ENCODE data around the gene RIOX2.

Gene RIOX2

GRCh38 chr3:97990624-97991292 is 18.5 kb upstream of the RIOX2 start:
- DNase-seq (ENCODE audit: low read depth in 3 of 3, low spot score in 1 of 3) = no peak

DNA sequence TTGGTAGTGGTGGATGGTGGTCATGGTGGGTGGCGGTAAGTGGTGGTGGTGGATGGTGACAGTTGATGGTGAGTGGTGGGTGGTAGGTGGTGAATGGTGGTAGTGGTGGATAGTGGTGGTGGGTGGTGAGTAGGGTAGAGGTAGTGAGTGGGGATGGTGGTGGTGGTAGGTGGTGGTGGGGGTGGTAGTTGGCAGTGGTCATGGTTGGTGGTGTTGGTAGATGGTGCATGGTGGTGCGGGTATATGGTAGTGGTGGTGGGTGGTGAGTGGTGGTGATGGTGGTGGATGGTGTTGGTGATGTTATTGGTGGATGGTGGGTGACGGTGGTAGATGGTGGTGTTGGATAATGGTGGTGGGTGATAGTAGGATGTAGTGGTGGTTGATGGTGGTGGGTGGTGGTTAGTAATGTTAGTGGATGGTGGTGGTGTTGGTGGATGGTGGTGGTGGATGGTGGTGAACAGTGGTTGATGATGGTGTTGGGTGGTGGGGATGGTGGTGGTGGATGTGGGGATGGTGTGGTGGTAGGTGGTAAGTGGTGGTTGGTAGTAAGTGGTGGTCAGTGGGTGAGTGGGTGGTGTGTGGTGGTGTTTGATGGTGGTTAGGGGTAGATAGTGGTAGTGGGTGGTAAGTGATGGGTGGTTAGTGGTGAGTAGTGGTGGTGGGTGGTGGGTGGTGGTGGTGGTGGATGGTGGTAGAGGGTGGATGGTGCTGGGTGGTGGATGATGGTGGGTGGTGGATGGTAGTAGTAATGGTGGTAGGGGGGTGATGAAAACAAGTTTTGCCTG is 16.7 kb upstream of the RIOX2 start:
- no peak for DNase-seq (ENCODE audit: low read depth in 3 of 3, low spot score in 1 of 3)

DNA sequence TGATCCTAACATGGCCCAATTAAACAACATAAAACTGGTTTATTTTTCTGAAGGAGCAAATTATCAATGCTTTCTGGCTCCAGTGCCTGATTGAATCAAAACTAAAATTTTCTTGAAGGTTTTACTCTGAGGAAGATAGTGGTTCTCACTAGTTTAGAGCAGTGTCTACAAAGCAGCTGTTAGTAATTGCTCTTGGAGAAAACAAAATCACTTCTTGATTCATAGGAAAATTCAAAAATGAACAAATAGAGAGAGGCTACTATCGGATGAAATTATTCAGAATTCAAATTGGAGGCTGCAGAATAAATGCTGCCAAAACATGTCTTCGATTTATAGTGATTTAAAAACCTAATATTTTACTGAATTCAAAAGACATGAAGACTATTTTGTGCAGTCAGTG is 15.1 kb upstream of the RIOX2 start:
- DNase-seq (ENCODE audit: low read depth in 3 of 3, low spot score in 1 of 3) = no peak

DNA sequence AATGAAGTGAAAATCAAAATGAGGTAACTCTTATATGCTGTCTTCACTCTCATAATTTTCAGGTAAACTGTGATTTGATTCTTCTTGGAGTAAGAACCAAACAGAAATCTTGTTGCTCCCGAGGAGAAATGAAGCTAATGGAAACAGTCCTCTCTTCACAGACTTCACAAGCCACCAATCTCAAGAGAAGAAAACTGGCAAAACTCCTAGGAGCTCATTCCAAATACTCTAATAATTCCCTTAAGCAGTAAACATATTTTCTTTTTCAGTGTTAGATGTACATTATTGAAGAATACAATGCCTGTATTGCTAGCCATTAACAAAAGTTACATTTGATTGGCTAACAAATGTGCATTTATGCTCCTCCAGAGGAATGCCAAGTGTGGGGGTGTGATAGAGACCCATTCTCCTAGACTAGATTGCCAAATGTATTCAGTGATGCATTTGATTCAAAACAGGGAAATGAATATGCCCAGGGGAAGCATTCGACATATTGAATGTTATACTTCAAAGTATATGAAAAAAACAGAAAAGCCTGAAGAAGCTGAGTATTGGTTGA is 11.8 kb upstream of the RIOX2 start:
- no peak for DNase-seq (ENCODE audit: low read depth in 3 of 3, low spot score in 1 of 3)

DNA sequence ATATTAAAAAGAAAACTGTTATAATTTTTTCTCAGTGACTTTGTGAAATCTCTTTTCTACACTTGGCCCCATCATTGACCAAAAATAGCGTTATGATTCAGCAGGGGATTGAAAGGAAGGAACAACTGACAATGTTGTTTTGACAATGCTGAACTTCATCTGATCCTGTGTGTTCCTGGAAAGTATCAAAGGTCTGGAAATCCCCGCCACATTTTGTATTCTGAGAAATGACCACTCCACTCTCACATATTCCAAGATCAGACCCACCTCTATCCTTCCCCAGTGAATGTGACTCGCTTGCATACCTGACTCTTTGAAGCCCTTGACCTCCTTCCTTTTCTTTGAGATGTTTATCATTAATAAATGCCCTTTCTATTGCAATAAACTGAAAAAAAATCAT is 9.7 kb upstream of the RIOX2 start:
- DNase-seq (ENCODE audit: low read depth in 3 of 3, low spot score in 1 of 3) = no peak

GRCh38 chr3:97979610-97980009 is 7.4 kb upstream of the RIOX2 start:
- DNase-seq (ENCODE audit: low read depth in 3 of 3, low spot score in 1 of 3) = no peak

DNA sequence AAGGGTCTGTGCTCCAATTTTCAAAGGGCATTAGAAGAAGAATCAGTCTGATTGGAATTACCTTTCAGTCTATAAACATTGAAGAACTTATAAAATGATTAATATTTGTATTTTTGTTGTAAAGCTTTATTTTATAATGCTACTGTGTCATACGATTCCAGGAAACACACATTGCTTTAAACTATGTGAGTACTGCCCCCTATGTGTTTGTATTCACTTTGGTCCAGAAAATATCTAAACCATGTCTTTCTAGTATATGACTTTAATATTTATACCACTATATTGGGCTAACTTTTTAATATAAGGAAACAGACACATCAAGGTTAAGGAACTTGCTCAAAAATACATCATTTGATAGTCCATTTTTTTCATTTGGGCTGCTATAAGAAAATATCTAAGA is 3.2 kb upstream of the RIOX2 start:
- no peak for DNase-seq (ENCODE audit: low read depth in 3 of 3, low spot score in 1 of 3)

- DNase-seq (ENCODE audit: low read depth in 3 of 3, low spot score in 1 of 3) = no peak
Observed at GRCh38 chr3:97974996-97975395, 2.8 kb upstream of the RIOX2 start.

- no peak for DNase-seq (ENCODE audit: low read depth in 3 of 3, low spot score in 1 of 3)
Observed at GRCh38 chr3:97972976-97973375, 745 bp upstream of the RIOX2 start.

DNA sequence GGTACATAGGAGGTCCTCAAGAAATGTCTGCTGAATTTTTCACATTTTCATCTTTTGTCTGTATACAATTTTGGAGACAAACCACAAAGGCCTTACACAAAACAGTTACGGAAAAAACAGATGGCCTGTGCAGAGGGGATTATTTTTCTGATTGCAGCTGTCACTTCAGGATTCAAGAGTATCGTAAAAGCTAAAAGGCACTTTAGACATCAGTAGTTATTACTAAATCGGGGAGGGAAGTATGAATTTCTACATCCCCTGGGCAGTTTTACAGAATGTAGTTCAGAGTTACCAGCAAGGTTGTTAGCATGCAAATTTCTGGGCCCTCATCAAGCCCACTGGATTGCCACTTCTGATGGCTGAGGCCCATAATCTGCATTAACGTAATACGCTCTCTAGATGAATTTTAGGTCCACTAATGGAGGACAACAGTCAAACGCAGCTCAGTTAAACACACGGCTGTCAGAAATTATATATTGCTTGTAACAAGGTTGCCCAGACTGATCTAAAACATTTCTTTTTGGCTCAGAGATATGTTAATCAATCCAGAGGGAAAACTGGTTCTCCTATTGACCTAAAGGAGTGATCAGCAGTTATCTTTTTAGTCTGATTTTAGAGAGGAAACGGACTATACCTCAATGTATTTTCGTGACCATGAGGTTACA is 1.1 kb downstream of the RIOX2 start:
- no peak for DNase-seq (ENCODE audit: low read depth in 3 of 3, low spot score in 1 of 3)

DNA sequence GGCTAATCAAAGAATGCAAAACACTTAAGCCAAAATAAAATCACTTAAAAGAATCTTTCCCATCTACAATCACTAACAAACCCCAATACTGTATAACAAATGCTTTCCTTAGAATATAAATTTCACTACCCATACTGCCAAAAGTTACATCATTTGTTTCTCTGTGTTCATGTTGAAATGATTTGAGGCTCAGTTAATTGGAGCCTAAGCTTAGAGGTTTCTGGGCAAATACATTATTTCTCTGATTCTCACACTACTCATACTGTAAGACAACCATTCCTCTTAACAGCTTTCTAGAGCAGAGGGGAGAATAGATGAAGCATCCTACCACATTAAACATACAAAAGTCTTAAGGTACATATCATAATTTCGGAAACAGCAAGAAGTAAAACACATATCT is 2.1 kb downstream of the RIOX2 start:
- no peak for DNase-seq (ENCODE audit: low read depth in 3 of 3, low spot score in 1 of 3)

GRCh38 chr3:97969541-97969940 is 2.7 kb downstream of the RIOX2 start:
- DNase-seq (ENCODE audit: low read depth in 3 of 3, low spot score in 1 of 3) = no peak

- DNase-seq (ENCODE audit: low read depth in 3 of 3, low spot score in 1 of 3) = no peak
Observed at GRCh38 chr3:97968376-97968775, 3.9 kb downstream of the RIOX2 start.

DNA sequence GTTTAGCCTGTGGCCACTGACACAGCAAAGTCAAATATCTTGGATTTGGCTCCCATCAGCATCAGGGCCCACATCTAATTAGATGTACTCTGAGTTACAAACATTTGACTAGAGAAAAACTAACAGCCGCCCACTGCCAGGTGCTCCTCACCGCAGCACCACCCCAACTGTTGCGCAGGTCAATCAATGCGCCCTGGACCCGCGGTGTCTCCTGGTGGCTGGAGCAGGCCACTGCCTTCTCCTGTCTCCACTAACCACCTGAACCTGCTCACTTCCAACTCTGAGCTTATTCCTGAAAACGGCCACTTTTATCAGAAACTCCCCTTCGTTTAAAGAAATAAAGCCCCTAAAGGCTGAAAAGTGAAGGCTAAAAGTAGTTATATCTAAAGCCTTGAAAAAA is 4.3 kb downstream of the RIOX2 start:
- no peak for DNase-seq (ENCODE audit: low read depth in 3 of 3, low spot score in 1 of 3)

DNA sequence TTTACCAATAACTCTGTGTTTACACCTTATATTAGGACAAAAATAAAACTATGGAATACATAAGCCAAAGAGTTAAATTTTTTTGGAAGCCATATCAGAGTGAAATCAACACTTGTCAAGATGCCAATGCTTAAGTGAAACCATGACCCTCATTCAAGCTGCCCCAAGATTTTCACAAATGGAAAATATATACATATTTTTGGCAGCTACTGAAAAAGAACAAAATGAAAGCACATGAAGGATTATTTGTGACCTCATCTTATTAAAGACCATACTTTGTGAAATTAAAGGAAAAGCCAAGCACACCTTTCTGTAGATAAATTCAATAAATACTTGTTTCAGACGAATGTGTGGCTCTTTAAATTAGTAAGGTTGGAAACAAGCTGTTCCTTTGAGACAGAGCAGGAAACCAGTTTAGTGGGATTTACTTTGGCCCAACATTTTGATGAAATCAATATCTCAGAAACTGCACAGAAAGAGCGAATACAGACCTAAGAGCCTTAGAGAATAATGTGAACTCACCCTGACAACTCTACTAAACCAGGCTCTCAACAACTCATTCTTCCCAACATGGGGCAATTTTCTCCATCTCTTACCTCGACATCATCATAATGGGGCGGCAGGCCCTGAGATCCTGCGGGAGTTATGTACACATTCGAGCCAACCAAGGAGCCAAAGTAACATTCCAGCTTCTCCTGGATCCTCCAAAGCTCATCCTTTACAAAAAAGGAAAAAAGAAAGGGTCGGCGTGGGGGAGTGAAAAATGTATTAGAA is 11.1 kb downstream of the RIOX2 start:
- no peak for DNase-seq (ENCODE audit: low read depth in 3 of 3, low spot score in 1 of 3)

GRCh38 chr3:97960551-97960950 is 11.7 kb downstream of the RIOX2 start:
- no peak for DNase-seq (ENCODE audit: low read depth in 3 of 3, low spot score in 1 of 3)

GRCh38 chr3:97959872-97960271 is 12.4 kb downstream of the RIOX2 start:
- DNase-seq (ENCODE audit: low read depth in 3 of 3, low spot score in 1 of 3) = no peak

GRCh38 chr3:97958796-97959195 is 13.4 kb downstream of the RIOX2 start:
- DNase-seq (ENCODE audit: low read depth in 3 of 3, low spot score in 1 of 3) = no peak

DNA sequence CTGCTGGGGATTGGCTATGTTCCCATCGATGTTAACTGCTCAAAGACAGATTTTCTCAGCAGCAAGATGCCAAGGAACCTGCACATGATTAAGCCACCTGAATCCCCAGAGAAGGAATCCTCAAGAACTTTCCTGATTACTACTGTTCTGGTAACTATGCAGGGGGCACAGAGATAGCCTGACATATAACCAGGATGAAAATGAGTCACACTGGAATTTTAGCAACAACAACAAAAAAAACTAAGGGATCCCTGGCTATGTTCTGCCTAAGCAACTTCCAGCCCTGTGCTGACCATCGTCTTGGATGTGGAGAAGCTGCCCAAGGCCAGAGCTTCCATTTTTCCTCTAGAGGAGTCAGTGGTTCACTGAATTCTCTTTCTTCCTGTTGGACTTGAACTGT is 13.8 kb downstream of the RIOX2 start:
- DNase-seq (ENCODE audit: low read depth in 3 of 3, low spot score in 1 of 3) = no peak

- DNase-seq (ENCODE audit: low read depth in 3 of 3, low spot score in 1 of 3) = no peak
Observed at GRCh38 chr3:97957617-97958311, 14.5 kb downstream of the RIOX2 start.

GRCh38 chr3:97956051-97956450 is 16.2 kb downstream of the RIOX2 start:
- DNase-seq (ENCODE audit: low read depth in 3 of 3, low spot score in 1 of 3) = no peak
